ENCODE measurements around the gene GPR152.
"Not testable (repeated sequence)": the region's sequence is repeated elsewhere in the genome, so short reads cannot be mapped to it uniquely, and the experiment has no call there.

DNA sequence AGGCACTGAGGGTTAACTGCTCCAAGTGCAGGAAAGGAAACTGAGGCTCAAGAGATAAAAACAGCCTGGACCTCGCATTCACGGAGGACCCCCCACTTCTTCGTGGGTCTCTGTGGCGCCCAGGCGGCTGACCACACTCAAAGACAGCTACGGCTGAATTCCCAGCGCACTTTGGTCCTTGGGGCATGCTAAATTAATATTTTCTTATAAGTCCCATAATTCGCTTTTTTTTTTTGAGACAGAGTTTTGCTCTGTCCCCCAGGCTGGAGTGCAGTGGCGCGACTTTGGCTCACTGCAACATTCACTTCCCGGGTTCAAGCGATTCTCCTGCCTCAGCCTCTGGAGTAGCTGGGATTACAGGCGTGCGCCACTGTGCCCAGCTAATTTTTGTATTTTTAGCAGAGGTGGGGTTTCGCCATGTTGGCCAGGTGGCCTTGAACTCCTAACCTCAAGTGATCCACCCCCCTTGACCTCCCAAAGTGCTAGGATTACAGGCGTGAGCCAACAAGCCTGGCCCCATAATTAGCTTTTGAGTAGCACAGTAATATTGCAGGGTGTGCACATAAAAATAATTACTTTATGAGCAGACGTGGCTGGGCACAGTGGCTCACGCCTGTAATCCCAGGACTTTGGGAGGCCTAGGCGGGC lies 50.2 kb downstream of the GPR152 start:
- peak in 1 of 2 donors; percentile 28 for TF ChIP-seq POLR2A (IDR thresholded peaks at IDR 0.05)
- TF ChIP-seq CTCF (IDR thresholded peaks at IDR 0.05), result not testable (repeated sequence)
- peak in 1 of 2 donors; percentile 49 for TF ChIP-seq POLR2AphosphoS5 (IDR thresholded peaks at IDR 0.05; ENCODE audit: insufficient read depth in 1 of 2, low read depth in 1 of 2)

Data from vagina (tissue), 2 donors.